NB4 (cell line): Measurements from ENCODE around the gene SLC24A5.

Experiments used
- DNase-seq: peaks from one replicate; pipeline ENCODE4 v3.0.0; 2010; ENCODE audit warnings: low read depth
- H3K4me3 ChIP-seq: one replicate; pipeline ENCODE4 v1.5.1; 2011; ENCODE audit warnings: mild to moderate bottlenecking, low read depth, low read length, moderate library complexity
- MYC ChIP-seq: IDR thresholded peaks from 2 replicates; pipeline ENCODE4 v1.6.1; 2011; ENCODE audit warnings: low read depth, low read length
- POLR2A ChIP-seq: IDR thresholded peaks from 2 replicates; pipeline ENCODE4 v1.6.1; 2011; ENCODE audit warnings: mild to moderate bottlenecking; ENCODE audit not compliant: insufficient read length; ENCODE audit errors: extremely low read depth
- TF ChIP-seq, protein P1 (sequence below): IDR thresholded peaks from one replicate; pipeline ENCODE4 v1.5.1; 2012; ENCODE audit warnings: low read depth, low read length
- TF ChIP-seq, protein P2 (sequence below): IDR thresholded peaks from 2 replicates; pipeline ENCODE4 v1.6.1; 2011; ENCODE audit warnings: low read depth, low read length

Gene SLC24A5

DNA sequence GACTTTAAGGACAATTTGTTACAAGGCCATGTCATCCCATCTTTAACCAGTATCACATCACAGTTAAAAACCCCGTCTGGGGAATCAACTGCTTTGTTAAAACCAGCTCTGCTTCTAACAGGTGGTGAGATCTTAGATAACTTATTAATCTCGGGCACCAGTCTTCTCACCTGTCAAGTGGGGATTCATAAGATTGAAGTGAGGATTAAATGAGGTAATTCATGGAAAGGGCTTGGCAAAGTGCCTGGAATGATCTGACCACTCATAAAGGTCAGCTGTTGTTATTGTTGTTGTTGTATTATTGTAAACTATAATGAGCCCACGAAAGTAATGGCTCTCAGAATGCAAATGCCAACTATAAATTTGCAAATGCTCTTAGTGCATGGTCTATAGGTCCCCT is 30.1 kb upstream of the SLC24A5 start:
- TF ChIP-seq MYC (no peak), POLR2A (no peak)
- TF ChIP-seq, protein P1, sequence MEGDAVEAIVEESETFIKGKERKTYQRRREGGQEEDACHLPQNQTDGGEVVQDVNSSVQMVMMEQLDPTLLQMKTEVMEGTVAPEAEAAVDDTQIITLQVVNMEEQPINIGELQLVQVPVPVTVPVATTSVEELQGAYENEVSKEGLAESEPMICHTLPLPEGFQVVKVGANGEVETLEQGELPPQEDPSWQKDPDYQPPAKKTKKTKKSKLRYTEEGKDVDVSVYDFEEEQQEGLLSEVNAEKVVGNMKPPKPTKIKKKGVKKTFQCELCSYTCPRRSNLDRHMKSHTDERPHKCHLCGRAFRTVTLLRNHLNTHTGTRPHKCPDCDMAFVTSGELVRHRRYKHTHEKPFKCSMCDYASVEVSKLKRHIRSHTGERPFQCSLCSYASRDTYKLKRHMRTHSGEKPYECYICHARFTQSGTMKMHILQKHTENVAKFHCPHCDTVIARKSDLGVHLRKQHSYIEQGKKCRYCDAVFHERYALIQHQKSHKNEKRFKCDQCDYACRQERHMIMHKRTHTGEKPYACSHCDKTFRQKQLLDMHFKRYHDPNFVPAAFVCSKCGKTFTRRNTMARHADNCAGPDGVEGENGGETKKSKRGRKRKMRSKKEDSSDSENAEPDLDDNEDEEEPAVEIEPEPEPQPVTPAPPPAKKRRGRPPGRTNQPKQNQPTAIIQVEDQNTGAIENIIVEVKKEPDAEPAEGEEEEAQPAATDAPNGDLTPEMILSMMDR, result no peak
- TF ChIP-seq, protein P2, sequence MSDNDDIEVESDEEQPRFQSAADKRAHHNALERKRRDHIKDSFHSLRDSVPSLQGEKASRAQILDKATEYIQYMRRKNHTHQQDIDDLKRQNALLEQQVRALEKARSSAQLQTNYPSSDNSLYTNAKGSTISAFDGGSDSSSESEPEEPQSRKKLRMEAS, result no peak
- H3K4me3 ChIP-seq, result no peak overlapping the region
- DNase-seq, result no peak

DNA sequence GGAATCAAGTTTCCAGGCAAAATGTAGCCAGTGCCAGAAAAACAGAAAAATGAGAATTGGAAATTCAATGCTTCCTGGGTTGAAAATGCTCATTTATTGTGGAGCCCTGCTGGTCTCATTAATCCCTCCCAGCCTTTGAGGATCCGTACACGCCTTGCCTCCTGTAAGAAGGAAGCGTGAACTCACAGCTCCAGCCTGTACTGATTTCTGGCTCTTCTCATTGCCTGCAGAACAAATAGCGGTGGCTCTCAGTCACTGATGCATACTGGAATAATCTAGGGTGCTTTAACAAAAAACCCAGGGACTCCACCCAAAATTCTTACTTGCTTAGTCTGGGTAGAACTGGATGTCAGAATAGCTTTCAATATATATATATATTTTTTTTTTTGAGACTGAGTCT is 29.3 kb upstream of the SLC24A5 start:
- no peak overlapping the region for H3K4me3 ChIP-seq
- no peak for DNase-seq
- TF ChIP-seq POLR2A, result no peak

DNA sequence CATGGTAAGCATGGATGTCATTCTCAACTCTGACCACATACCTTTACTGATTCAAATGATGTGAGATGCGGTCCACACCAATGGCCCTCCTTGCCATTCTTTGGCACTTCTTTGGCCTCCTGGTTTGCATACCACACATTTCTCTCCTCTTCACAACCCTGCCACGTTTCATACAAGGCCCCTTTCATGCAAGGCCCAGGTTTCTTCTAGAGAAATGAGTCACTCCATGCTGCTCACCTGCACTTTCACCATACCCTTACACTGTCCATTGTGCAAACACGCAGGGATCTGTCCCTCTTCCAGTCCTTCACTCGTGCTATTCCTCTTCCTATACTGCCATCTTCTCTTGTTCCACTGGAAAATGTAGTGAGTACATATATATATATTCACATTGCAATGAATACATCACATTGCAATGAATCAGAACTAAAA is 24.4 kb upstream of the SLC24A5 start:
- no peak for DNase-seq
- H3K4me3 ChIP-seq, result no peak overlapping the region
- no peak for TF ChIP-seq POLR2A

DNA sequence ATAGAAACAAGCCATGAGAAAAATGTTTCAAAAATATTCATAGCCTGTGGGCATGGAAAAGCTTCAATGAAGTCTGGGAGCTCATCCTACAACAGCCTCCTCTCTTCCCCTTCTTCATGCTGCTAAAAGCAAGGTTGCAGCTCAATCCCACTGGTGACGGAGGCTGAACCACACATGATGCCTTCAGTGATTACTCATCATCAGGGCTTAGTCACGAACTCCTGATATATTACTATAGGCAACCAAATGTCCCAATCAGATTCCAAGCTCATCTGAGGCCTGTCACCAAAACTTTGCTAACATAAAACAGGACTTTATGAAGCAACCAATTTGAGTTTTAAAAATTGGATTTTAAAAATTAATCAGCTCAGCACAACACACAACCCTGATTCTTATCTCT is 24.0 kb upstream of the SLC24A5 start:
- TF ChIP-seq, protein P1, result no peak
- TF ChIP-seq, protein P2, result no peak
- TF ChIP-seq MYC (no peak), POLR2A (no peak)
- DNase-seq, result no peak
- H3K4me3 ChIP-seq, result no peak overlapping the region

DNA sequence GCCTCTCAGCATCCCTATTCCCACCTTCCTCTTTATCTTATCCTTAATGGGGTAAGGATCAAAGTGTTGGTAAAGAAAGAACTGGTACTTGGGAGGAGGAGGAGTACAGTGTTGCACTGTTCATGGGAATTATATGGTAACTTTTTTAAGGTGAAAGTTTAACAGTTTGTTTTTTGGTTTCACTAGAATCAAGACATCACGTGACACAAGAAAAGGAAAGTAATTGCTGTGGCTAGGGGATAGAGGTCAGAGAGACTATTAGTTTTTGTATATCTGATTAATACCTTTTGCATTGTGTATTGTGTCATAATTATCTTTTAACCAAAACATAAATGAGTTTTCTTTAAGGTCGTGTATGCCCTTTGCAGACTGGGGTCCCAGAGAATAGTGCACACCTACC is 23.5 kb upstream of the SLC24A5 start:
- H3K4me3 ChIP-seq, result no peak overlapping the region
- no peak for DNase-seq
- TF ChIP-seq, protein P2, result no peak
- no peak for TF ChIP-seq POLR2A
- no peak for TF ChIP-seq MYC
- TF ChIP-seq, protein P1, result no peak

DNA sequence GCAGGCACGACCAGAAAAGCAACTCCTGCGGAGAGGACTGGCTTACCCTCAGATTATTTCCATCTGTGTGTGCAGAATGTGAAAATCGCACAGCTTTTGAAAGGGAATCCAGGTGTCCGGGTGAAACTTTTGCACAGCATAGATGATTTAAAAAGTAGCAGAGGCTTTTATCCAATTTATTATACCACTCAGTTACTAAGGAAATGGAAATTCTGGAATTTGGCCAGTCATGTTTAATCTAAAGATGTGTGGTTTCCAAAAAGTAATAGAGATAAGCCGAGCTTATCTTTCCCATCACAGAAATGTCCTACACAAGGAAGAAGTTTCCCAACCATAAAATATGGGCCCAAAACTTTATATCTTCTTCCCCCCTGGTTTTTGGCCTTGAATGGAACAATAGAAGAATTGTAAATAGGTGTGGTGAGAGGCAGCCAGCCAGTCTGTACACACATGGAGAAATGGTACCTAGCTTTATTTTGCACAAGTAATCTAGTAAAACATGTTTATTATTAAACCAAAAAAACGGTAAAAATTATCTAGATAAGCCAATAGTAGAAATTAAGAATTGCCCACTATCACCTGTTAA is 19.3 kb upstream of the SLC24A5 start:
- no peak for TF ChIP-seq POLR2A
- TF ChIP-seq, protein P1, result no peak
- TF ChIP-seq, protein P2, result no peak
- no peak for TF ChIP-seq MYC
- no peak for DNase-seq

DNA sequence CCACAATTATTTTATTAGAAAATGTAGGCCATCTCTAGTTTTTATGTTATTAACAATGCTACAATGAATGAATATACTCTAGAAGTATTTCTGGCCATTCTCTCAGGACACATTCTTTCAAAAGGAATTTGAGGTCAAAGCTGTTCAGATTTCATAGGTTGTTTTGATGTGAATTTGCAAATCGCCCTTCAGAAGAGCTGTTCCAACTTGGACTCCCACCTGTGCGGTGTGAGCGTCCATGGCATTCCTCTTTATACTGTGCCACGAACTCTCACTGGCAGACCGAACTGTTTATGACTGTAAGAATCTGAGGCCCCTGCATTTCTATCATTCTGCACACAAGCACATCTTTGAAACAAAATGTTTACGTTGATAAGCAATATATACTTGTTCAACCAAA is 18.6 kb upstream of the SLC24A5 start:
- no peak for TF ChIP-seq POLR2A
- TF ChIP-seq MYC, result no peak
- TF ChIP-seq, protein P2, result no peak
- TF ChIP-seq, protein P1, result no peak

More for the DNA sequence above, 19.3 kb upstream of the SLC24A5 start:
- H3K4me3 ChIP-seq, result no peak overlapping the region

More for the DNA sequence above, 18.6 kb upstream of the SLC24A5 start:
- no peak overlapping the region for H3K4me3 ChIP-seq
- no peak for DNase-seq
